AG10803 (cell line): ENCODE measurements around the gene CDH4.
"Not testable (repeated sequence)": the region's sequence is repeated elsewhere in the genome, so short reads cannot be mapped to it uniquely, and the experiment has no call there.

Experiments used
- DNase-seq: peaks from one replicate; pipeline ENCODE4 v3.0.0; 2010; ENCODE audit warnings: low read depth
- H3K4me3 ChIP-seq: 2 replicates; pipeline ENCODE4 v1.5.1; 2011; ENCODE audit warnings: mild to moderate bottlenecking, low read length, control low read depth
- TF ChIP-seq, protein P1 (sequence below): conservative IDR thresholded peaks from 2 replicates; pipeline ENCODE4 v1.5.1; 2011; ENCODE audit warnings: mild to moderate bottlenecking, low read length, control low read depth, inconsistent platforms

Gene CDH4

DNA sequence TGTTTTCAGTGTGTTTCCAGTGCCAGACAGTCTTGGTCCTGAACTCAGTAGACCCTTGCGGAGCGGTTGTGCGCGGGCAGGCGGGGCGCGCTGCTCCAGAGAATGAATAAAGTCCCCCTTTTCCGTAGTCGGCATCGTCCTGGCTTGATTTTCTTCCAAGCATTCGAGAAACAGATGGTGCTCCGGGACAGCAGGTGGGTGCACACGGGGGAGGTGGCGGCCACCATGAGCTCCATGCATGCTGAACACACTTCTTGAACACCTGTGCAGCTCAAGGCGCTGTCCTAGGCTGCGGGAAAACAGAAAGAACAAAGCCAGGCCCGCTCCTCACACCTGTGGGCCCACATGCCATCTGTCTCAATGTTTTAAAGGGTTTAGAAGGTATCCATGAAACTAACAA is 688.4 kb downstream of the CDH4 start:
- TF ChIP-seq, protein P1, sequence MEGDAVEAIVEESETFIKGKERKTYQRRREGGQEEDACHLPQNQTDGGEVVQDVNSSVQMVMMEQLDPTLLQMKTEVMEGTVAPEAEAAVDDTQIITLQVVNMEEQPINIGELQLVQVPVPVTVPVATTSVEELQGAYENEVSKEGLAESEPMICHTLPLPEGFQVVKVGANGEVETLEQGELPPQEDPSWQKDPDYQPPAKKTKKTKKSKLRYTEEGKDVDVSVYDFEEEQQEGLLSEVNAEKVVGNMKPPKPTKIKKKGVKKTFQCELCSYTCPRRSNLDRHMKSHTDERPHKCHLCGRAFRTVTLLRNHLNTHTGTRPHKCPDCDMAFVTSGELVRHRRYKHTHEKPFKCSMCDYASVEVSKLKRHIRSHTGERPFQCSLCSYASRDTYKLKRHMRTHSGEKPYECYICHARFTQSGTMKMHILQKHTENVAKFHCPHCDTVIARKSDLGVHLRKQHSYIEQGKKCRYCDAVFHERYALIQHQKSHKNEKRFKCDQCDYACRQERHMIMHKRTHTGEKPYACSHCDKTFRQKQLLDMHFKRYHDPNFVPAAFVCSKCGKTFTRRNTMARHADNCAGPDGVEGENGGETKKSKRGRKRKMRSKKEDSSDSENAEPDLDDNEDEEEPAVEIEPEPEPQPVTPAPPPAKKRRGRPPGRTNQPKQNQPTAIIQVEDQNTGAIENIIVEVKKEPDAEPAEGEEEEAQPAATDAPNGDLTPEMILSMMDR: no peak
- H3K4me3 ChIP-seq: no peak overlapping the region
- no peak for DNase-seq

DNA sequence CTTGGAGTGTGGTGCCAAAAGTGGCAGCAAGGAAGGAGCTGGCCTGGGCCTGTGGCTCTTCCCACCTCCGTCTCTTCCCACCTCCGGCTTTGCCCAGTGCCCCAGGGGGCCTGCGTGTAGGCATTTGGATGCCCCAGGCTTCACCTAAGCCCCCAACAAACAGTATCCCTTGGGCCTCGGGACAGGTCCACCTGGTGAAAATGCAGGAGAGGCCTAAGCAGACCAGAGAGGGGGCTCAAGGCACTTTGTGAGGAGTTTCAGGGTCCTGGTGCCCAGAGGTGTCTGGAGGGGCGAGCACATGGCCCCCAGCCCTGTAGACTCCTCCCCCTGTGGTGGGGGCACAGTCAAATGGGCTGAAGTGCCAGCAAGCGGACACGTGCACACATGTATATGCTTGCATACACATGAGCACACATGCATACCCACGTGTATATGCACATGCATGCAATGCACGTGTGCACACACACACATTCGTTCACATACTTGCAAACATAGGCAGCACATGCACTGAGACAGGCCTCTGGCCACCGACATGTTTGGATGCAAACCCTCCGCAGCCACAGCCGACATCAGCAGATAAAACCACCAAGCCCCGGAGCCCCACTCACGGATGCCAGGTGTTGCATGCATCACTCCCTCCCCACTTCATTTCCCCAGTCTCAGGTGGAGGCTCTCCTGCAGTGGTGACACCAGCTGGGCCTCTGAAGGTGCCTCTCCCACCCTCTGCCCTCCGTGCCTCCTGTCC is 689.1 kb downstream of the CDH4 start:
- DNase-seq: no peak
- TF ChIP-seq, protein P1: no peak
- no peak overlapping the region for H3K4me3 ChIP-seq

DNA sequence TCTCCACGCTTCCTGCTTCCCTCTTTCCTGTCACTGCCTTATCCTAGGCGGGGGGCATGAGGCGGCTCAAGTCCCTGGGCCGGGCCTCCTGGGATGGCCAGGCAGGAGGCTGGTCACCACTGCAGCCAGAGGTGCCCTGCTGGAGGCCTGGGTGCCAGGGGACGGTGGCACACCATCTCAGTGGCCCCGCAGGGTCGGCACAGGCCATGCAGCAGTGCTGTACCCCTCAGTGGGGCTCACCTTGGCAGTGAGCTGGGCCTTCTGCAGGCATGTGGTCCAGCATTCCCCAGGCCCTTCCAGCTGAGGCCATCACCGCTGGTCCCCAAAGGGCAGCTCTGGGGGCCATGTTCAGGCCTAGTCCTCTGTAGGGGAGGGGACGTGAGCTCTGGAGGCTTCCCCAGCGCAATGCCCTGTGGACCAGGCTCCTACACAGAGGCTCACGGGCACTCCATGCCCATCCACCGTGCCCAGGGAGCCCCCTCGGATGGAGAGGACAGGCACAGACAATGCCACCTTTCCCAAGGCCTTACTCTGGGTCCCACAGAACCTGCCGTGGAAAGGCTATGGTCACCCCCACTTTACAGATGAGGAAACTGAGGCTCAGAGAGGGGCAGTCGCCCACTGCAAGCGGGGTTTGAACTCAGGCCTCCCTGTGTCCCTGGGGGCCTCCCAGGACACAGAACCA is 689.8 kb downstream of the CDH4 start:
- DNase-seq: no peak
- TF ChIP-seq, protein P1: no peak
- H3K4me3 ChIP-seq: no peak overlapping the region

DNA sequence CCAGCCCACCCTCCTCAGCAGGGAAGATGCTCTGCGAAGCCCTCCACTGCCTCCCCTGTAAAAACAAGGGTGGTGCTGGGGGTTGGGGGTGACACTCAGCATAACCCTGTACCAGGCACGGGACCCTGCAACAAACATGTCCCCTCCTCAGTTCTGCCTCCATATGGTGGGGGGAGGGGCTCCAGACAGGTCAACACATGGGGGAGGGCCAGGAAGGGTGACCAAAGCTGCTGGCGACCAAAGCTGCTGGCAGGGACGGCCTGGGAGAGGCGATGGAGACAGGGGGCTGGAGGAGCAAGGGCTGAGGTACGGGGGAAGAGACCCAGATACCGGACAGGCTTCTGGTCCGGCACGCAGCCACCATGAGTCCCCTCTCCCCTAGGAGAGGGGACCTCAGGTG is 690.5 kb downstream of the CDH4 start:
- no peak for DNase-seq
- TF ChIP-seq, protein P1: no peak
- H3K4me3 ChIP-seq: no peak overlapping the region

DNA sequence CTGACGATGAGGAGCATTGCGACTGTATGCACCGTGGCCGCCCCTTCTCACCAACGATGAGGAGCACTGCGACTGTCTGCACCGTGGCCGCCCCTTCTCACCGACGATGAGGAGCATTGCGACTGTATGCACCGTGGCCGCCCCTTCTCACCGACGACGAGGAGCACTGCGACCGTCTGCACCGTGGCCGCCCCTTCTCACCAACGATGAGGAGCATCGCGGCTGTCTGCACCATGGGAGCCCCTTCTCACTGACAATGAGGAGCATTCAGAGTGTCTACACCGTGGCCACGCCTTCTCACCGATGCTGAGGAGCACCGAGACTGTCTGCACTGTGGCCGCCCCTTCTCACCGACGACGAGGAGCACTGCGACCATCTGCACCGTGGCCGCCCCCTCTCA is 692.9 kb downstream of the CDH4 start:
- not testable (repeated sequence) for H3K4me3 ChIP-seq, DNase-seq

DNA sequence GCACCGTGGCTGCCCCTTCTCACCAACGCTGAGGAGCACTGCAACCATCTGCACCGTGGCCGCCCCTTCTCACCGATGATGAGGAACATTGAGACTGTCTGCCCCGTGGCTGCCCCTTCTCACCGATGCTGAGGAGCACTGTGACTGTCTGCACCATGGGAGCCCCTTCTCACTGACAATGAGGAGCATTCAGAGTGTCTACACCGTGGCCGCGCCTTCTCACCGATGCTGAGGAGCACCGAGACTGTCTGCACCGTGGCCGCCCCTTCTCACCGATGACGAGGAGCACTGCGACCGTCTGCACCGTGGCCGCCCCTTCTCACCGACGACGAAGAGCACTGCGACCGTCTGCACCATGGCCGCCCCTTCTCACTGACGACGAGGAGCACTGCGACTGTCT is 693.4 kb downstream of the CDH4 start:
- H3K4me3 ChIP-seq, DNase-seq: not testable (repeated sequence)

DNA sequence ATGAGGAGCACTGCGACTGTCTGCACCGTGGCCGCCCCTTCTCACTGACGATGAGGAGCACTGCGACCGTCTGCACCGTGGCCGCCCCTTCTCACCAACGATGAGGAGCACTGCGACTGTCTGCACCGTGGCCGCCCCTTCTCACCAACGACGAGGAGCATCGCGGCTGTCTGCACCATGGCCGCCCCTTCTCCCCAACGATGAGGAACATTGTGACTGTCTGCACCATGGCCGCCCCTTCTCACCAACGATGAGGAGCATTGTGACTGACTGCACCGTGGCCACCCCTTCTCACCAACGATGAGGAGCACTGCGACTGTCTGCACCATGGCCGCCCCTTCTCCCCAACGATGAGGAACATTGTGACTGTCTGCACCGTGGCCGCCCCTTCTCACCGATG is 696.0 kb downstream of the CDH4 start:
- DNase-seq, H3K4me3 ChIP-seq: not testable (repeated sequence)

DNA sequence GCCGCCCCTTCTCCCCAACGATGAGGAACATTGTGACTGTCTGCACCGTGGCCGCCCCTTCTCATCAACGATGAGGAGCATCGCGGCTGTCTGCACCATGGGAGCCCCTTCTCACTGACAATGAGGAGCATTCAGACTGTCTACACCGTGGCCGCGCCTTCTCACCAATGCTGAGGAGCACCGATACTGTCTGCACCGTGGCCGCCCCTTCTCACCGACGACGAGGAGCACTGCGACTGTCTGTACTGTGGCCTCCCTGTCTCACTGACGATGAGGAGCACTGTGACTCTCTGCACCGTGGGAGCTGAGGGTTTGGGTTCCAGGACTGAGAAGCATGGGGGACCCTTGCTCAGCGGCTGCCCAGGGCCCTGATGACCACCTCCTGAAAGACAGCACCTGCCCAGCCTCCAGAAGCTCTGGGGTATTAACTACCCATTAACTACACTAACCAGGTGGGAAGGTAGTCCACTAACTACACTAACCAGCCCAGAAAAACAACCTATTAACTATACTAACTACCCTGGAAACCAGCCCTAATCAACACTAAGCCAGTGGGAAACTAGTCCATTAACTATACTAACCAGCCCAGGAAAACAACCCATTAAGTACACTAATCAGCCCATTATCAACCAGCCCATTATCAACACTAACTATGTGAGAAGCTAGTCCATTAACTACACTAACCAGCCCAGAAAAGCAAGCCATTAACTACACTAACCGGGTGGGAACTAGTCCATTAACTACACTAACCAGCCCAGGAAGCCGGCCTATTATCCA is 696.7 kb downstream of the CDH4 start:
- TF ChIP-seq, protein P1: no peak
- H3K4me3 ChIP-seq: no peak overlapping the region
- no peak for DNase-seq
